ENCODE measurements around the gene SPRR4.
"Not testable (repeated sequence)": the region's sequence is repeated elsewhere in the genome, so short reads cannot be mapped to it uniquely, and the experiment has no call there.

SPRR4 gene

DNA sequence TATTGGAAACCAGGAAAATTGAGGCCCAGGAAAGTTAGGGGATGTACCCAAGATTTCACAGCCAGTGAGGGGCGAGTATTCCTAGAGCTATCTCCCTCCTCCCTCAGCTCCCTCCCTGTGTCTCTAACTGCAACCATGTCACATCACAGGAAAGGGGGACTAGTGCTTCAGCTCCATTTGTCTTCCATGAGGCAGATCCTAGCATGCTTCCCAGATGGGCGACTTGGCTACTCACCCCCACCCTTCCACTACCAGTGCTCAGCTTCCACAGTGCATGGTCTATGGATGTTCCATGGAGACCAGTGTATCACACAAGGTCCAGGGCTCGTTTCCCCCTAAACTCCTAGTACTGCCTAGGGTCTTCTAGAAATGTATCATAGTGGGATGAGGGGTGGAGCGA lies 4.6 kb upstream of the SPRR4 start:
- DNase-seq (ENCODE audit: low read depth, low spot score), result no peak

- no peak for DNase-seq (ENCODE audit: low read depth, low spot score)
Observed at GRCh38 chr1:152967201-152967600, 3.2 kb upstream of the SPRR4 start.

DNA sequence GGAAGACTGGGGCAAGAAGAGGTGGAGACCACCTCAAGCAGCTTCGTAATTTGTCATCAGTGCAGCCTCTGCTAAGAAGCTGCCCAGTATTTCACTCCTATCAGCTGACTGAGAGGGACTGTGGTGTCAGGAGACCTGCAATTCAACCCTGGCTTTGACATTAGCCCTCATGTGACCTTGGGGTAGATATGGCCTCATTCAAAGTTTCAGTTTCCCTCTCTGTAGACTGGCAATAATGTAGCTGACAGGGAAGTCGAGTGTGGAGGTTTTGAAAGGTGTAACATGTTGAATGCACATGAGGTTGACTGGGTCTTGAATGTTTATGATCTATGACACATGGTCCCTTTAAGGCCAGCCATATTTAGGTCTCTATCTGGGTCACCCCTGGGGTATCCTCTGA lies 2.2 kb upstream of the SPRR4 start:
- DNase-seq (ENCODE audit: low read depth, low spot score), result no peak

DNA sequence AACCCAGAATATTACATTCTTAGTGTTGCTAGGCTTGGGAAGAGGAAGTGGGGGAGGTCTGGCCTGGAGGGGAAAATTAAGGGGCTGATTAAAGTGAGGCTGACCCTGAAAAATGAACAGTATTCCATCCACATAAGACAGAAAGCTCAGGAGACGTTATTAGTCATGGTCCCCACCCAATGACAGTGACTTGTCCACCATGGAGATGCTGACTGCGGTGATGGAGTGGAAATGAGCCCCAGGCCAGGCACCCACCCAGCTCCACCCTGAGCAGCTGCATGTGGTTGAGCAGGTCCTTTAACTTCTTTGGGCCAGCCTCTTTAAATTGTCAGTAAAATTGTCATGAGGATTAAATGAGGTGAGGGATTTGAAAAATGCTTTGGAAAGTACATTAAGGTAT lies 1.4 kb upstream of the SPRR4 start:
- no peak for DNase-seq (ENCODE audit: low read depth, low spot score)

DNA sequence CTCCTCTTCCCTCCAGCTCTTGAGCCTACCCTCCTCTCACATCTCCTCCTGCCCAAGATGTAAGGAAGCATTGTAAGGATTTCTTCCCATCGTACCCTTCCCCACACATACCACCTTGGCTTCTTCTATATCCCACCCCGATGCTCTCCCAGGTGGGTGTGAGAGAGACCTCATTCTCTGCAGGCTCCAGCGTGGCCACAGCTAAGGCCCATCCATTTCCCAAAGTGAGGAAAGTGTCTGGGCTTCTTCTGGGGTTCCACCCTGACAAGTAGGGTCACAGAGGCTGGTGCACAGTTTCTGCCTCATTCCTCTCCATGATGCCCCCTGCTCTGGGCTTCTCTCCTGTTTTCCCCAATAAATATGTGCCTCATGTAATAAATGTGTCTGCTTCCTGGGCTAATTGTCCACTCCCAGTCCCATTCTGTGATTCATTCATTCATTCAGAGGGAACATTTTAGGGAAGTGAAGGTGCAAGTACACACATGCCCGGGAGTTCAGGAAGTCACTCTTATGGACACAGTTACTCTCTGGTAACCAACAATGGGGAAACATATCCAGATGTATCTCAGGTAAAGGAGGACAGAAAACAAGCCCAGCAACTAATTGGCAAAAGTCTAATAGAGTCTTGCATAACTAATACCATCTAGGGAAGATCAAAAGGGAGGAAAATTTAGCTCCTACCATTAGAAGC lies 1.9 kb downstream of the SPRR4 start:
- DNase-seq (ENCODE audit: low read depth, low spot score), result no peak

- no peak for DNase-seq (ENCODE audit: low read depth, low spot score)
Observed at GRCh38 chr1:152976688-152977087, 6.2 kb downstream of the SPRR4 start.

DNA sequence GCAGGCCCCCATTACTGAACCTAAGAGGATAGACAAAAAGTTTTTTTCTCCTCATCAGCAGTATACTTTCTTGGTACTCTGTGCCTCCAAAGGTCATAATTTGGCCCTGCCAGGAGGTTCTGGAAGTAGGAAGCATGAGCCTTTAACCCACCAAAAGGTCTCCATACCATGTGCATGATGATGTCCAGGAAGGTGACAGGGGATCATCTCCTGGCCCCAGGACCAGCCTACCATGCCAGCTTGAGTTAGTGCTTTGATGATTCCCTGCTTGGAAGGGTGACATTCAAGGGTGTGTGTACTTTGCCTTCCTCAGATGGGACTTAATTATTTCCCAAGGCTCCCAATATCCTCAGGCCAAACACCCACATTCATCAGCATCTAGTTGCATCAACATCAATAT lies 7.2 kb downstream of the SPRR4 start:
- no peak for DNase-seq (ENCODE audit: low read depth, low spot score)

- no peak for DNase-seq (ENCODE audit: low read depth, low spot score)
Observed at GRCh38 chr1:152980676-152981075, 10.2 kb downstream of the SPRR4 start.

GRCh38 chr1:152981146-152981871 lies 10.9 kb downstream of the SPRR4 start:
- DNase-seq (ENCODE audit: low read depth, low spot score), result no peak

DNA sequence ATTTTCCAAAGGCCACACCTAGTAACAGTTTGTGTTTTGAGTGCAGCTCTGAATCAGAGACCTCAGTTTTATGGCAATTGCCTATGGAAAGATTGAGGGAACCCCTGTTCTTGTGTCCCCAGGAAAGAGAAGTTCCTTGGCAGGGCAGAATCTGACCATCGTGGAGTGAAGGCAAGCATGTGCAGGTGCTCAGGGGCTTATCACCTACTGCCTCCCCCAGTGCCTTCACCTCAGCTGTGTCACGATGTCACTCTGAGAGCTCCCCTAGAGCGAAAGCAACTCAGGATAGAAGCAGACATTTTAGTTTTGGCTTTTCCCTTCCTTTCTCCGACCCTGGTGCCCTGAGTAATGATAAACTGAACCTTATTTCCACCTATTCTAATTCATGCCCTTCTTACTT lies 11.6 kb downstream of the SPRR4 start:
- no peak for DNase-seq (ENCODE audit: low read depth, low spot score)

GRCh38 chr1:152983234-152983633 lies 12.8 kb downstream of the SPRR4 start:
- no peak for DNase-seq (ENCODE audit: low read depth, low spot score)

DNA sequence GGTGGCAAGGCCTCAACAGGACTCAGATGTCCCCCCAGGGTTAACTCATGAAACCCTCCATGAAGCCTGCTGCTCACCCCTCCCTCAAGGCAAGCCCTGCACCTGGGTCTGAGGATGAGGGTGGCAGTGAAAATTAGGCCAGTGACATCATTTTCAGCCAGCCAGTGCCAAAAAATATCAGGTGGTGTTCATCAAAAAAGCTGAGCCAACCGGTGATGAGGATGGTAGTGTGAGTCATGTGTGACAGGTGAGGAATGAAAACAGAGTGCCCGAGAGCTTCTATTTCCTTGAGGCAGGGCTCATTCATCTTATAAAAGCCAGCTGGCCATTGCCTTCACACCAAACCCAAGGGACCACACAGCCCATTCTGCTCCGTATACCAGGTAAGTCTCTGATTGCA lies 13.3 kb downstream of the SPRR4 start, which contains the start of gene SPRR1A:
Gene SPRR1A (plus strand): TSS at position 339 of the 400 bp plus-strand sequence. CDS start 1,150 bp downstream, outside the sequence.
- DNase-seq (ENCODE audit: low read depth, low spot score), result no peak

DNA sequence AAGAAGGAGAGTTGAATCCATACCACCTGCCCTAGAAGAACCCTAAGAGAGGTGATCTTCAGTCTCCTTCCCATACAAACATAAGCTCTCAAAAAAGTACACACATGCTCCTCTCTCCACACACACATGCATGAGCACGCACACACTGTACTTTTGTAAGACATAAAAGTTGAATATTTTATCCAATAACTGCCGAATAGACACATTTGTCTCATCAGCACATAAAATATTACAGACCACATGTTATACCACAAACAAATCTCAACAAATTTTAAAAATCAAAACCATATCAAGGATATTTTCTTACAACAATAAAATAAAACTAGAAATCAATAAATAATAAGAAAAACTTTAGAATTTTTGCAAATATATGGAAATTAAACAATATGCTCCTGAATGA lies 16.1 kb downstream of the SPRR4 start:
- no peak for DNase-seq (ENCODE audit: low read depth, low spot score)

DNA sequence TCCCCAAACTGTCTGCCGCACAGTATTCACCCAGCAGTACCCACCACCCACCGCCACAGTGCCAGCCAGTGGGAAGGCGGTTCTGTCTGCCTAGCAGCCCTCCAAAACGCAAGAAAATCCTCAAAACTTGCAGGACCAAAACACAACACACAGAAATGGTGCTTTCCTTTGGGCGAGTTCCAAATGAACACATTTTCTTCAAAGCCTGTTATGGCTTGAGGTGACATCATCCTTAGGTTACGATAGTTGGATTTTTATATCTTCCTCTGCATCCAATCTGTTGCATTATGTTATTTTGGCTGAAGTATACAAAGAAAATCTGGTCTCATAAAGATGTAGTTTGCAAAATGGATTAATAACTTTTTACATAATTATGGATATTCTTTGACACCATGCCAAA lies 22.7 kb downstream of the SPRR4 start:
- no peak for DNase-seq (ENCODE audit: low read depth, low spot score)

GRCh38 chr1:152995842-152996241 lies 25.4 kb downstream of the SPRR4 start:
- DNase-seq (ENCODE audit: low read depth, low spot score), result no peak

GRCh38 chr1:152996633-152997400 lies 26.4 kb downstream of the SPRR4 start:
- no peak for DNase-seq (ENCODE audit: low read depth, low spot score)

DNA sequence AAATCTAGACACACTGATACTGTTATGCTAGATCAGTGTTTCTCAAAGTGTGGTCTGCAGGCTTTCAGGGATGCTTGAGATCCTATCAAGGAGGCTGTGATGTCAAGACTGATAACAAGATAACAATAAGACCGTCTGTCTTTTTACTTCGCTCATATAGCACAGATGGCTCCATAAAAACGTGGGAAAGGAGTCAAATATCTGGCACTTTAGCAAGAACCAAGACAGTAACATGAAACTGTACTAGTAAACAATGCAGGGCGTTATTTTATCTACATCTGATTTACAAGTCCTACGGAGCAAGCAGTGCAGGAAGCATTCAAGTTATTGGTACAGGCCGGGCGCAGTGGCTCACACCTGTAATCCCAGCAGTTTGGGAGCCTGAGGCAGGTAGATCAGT lies 27.5 kb downstream of the SPRR4 start:
- DNase-seq (ENCODE audit: low read depth, low spot score), result no peak

- no peak for DNase-seq (ENCODE audit: low read depth, low spot score)
Observed at GRCh38 chr1:152998476-152998875, 28.0 kb downstream of the SPRR4 start.

GRCh38 chr1:152999818-153000217 lies 29.4 kb downstream of the SPRR4 start:
- DNase-seq (ENCODE audit: low read depth, low spot score), result no peak

GRCh38 chr1:153000294-153000693 lies 29.8 kb downstream of the SPRR4 start:
- no peak for DNase-seq (ENCODE audit: low read depth, low spot score)

GRCh38 chr1:153001382-153001781 lies 30.9 kb downstream of the SPRR4 start, which contains the start of gene SPRR3:
Gene SPRR3 (plus strand): TSS chr1:153001749. CDS start chr1:153003021, 1,272 bp downstream.
- no peak for DNase-seq (ENCODE audit: low read depth, low spot score)

- not testable (repeated sequence) for DNase-seq (ENCODE audit: low read depth, low spot score)
Observed at GRCh38 chr1:153011235-153011758, 40.8 kb downstream of the SPRR4 start.
